PC-9 (cell line): ENCODE results near the gene DNAJA2.

Source experiments
- EZH2 ChIP-seq: fragments of 200-600 bp; sonication (generic); IDR thresholded peaks from 2 replicates; pipeline ENCODE4 v1.8.0; 2017; ENCODE audit warnings: antibody characterized with exemption, low read depth
- TF ChIP-seq, protein P1 (sequence below): fragments of 200-600 bp; sonication (generic); conservative IDR thresholded peaks from 2 replicates; pipeline ENCODE4 v1.6.1; 2017; ENCODE audit warnings: mixed run types, antibody characterized with exemption, mild to moderate bottlenecking, moderate library complexity

DNA sequence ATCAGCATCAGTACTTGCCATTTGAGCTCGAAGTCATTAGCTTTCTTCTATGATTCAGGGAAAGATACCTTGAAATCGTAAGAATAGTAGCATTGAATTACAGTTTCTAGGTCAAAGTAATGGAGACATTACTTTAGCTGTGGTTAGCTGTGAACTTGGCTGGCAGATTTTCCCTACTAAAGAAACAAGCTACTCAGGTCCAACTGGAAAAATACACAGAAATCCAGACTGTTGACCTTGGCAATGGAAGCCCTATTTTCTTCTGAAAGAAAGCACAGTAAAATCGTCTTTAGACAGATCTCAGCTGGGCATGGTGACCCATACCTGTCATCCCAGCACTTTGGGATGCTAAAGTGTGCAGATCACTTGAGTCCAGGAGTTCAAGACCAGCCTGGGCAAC, 13.4 kb upstream of the DNAJA2 start:
- TF ChIP-seq, protein P1, sequence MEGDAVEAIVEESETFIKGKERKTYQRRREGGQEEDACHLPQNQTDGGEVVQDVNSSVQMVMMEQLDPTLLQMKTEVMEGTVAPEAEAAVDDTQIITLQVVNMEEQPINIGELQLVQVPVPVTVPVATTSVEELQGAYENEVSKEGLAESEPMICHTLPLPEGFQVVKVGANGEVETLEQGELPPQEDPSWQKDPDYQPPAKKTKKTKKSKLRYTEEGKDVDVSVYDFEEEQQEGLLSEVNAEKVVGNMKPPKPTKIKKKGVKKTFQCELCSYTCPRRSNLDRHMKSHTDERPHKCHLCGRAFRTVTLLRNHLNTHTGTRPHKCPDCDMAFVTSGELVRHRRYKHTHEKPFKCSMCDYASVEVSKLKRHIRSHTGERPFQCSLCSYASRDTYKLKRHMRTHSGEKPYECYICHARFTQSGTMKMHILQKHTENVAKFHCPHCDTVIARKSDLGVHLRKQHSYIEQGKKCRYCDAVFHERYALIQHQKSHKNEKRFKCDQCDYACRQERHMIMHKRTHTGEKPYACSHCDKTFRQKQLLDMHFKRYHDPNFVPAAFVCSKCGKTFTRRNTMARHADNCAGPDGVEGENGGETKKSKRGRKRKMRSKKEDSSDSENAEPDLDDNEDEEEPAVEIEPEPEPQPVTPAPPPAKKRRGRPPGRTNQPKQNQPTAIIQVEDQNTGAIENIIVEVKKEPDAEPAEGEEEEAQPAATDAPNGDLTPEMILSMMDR, result no peak
- no peak for TF ChIP-seq EZH2
